Astrocyte (in vitro differentiated cells and primary cell): ENCODE results near the gene KRT26. TPM values are rescaled to one million over a fixed set of nuclear protein-coding genes. Genes with fewer than 3 reads are reported as not detected.
A peak's percentile ranks its signal among the peaks of the same experiment; 100 is the strongest.

Source experiments
- DNase-seq: peaks from one replicate; pipeline ENCODE4 v3.0.0-alpha.2; 2010; ENCODE audit warnings: low read depth
- FAIRE-seq: peaks from 2 replicates; lab custom pipeline; 2011; peaks lifted over from hg19 to GRCh38; lab: Jason Lieb, UNC
- H2AFZ ChIP-seq: 2 replicates; pipeline ENCODE4 v1.6.0; 2012; ENCODE audit warnings: low read depth, low read length, inconsistent platforms
- H3K27ac ChIP-seq: 2 replicates; pipeline ENCODE4 v1.5.1; 2011; ENCODE audit warnings: low read depth, low read length, inconsistent platforms
- H3K27me3 ChIP-seq: 2 replicates; pipeline ENCODE4 v1.6.0; 2011; ENCODE audit warnings: low read length, inconsistent platforms; ENCODE audit not compliant: insufficient read depth
- H3K36me3 ChIP-seq: 2 replicates; pipeline ENCODE4 v1.5.1; 2011; ENCODE audit warnings: low read length, inconsistent platforms; ENCODE audit not compliant: insufficient read depth
- H3K4me1 ChIP-seq: 2 replicates; pipeline ENCODE4 v1.5.1; 2011; ENCODE audit warnings: low read length, inconsistent platforms; ENCODE audit not compliant: insufficient read depth
- H3K4me2 ChIP-seq: 2 replicates; pipeline ENCODE4 v1.6.0; 2012; ENCODE audit warnings: low read length, inconsistent platforms
- H3K4me3 ChIP-seq: 2 replicates; pipeline ENCODE4 v1.5.1; 2011; ENCODE audit warnings: low read depth, mild to moderate bottlenecking, low read length, inconsistent platforms; ENCODE audit not compliant: insufficient read depth
- H3K79me2 ChIP-seq: 2 replicates; pipeline ENCODE4 v1.6.0; 2012; ENCODE audit warnings: mild to moderate bottlenecking, low read length, inconsistent platforms; ENCODE audit not compliant: insufficient read depth
- H3K9ac ChIP-seq: 2 replicates; pipeline ENCODE4 v1.6.0; 2012; ENCODE audit warnings: mild to moderate bottlenecking, low read length, inconsistent platforms
- H3K9me3 ChIP-seq: 2 replicates; pipeline ENCODE4 v1.5.1; 2012; ENCODE audit warnings: low read depth, mild to moderate bottlenecking, low read length, inconsistent platforms; ENCODE audit not compliant: insufficient read depth
- H4K20me1 ChIP-seq: 2 replicates; pipeline ENCODE4 v1.6.0; 2012; ENCODE audit warnings: low read length, inconsistent platforms; ENCODE audit not compliant: insufficient read depth
- H3K27ac Mint-ChIP-seq: one replicate; pipeline ENCODE4 v1.8.0; 2021; ENCODE audit warnings: mild to moderate bottlenecking, mixed read lengths; ENCODE audit not compliant: unreplicated experiment
- H3K27me3 Mint-ChIP-seq: one replicate; pipeline ENCODE4 v1.8.0; 2021; ENCODE audit warnings: low read depth, mixed read lengths; ENCODE audit not compliant: unreplicated experiment
- H3K36me3 Mint-ChIP-seq: one replicate; pipeline ENCODE4 v1.8.0; 2021; ENCODE audit warnings: low read depth, mixed read lengths; ENCODE audit not compliant: unreplicated experiment
- H3K4me1 Mint-ChIP-seq: one replicate; pipeline ENCODE4 v1.8.0; 2021; ENCODE audit warnings: low read depth, mixed read lengths; ENCODE audit not compliant: unreplicated experiment
- H3K4me3 Mint-ChIP-seq: one replicate; pipeline ENCODE4 v1.8.0; 2021; ENCODE audit warnings: mild to moderate bottlenecking, moderate library complexity, mixed read lengths; ENCODE audit not compliant: unreplicated experiment
- H3K9me3 Mint-ChIP-seq: one replicate; pipeline ENCODE4 v1.8.0; 2021; ENCODE audit warnings: mild to moderate bottlenecking, mixed read lengths; ENCODE audit not compliant: unreplicated experiment
- EZH2 ChIP-seq: IDR thresholded peaks from 2 replicates; pipeline ENCODE4 v1.6.1; 2012; ENCODE audit warnings: mild to moderate bottlenecking, low read length, inconsistent platforms; ENCODE audit not compliant: insufficient read depth
- total RNA-seq: library from RNA; stranded (reverse); gene quantifications from 2 replicates; pipeline ENCODE4 v1.2.1, GENCODE V29; 2021
- TF ChIP-seq, protein P1 (sequence below): IDR thresholded peaks from 2 replicates; pipeline ENCODE4 v1.5.1; 2011; ENCODE audit warnings: low read depth, mild to moderate bottlenecking, inconsistent platforms, low read length, moderate library complexity; ENCODE audit not compliant: insufficient read depth

KRT26 gene
- total RNA-seq, 1 donor from 2014 or later = not detected

DNA sequence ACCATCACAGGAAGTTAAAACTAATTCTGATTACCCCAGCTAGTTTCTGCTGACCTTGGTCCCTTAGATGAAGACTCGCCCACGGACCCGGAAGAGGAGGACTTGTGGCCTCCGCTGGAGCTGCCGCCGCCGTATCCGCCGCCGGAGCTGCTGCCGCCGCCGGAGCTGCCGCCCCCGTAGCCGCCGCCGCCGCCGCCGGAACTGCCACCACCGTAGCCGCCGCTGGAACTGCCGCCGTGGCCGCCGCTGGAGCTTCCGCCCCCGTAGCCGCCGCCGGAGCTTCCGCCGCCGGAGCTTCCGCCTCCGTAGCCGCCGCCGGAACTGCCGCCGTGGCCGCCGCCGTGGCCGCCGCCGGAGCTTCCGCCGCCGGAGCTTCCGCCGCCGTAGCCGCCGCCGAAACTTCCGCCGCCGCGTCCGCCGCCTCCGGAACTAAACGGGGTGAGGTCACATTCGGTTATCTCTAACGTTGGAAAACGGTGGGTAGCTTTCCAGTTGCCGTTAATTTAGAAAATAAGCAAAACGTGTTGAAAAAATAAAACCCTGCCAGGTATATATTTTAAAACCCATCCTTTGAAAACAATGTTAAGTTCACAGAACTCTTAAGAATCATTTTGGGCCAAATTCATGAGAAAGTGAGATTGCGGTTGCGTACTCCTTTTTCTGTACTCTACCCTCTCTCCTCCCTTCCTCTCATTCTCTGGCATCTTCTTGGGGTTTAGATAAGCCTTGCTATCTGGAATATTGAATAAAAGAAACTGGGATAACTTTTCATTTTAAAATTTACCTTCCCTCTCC is 46.9 kb upstream of the KRT26 start:
- FAIRE-seq (no peak), DNase-seq (peak; percentile 56)
- peaks cover 13% of the 10 kb centered on the region for H3K36me3 ChIP-seq
- TF ChIP-seq, protein P1, sequence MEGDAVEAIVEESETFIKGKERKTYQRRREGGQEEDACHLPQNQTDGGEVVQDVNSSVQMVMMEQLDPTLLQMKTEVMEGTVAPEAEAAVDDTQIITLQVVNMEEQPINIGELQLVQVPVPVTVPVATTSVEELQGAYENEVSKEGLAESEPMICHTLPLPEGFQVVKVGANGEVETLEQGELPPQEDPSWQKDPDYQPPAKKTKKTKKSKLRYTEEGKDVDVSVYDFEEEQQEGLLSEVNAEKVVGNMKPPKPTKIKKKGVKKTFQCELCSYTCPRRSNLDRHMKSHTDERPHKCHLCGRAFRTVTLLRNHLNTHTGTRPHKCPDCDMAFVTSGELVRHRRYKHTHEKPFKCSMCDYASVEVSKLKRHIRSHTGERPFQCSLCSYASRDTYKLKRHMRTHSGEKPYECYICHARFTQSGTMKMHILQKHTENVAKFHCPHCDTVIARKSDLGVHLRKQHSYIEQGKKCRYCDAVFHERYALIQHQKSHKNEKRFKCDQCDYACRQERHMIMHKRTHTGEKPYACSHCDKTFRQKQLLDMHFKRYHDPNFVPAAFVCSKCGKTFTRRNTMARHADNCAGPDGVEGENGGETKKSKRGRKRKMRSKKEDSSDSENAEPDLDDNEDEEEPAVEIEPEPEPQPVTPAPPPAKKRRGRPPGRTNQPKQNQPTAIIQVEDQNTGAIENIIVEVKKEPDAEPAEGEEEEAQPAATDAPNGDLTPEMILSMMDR = no peak
- TF ChIP-seq EZH2 = no peak
- H3K9me3 Mint-ChIP-seq = no peaks in the 10 kb centered on the region
- peak overlapping the region; percentile 94 for H3K4me3 Mint-ChIP-seq
- H2AFZ ChIP-seq = peak overlapping the region; percentile 43
- peak overlapping the region; percentile 87 for H3K9ac ChIP-seq
- no peaks in the 10 kb centered on the region for H3K27me3 Mint-ChIP-seq
- no peaks in the 10 kb centered on the region for H4K20me1 ChIP-seq
- H3K4me2 ChIP-seq = peak overlapping the region; percentile 87
- H3K4me1 ChIP-seq = peaks cover 7% of the 10 kb centered on the region
- peak overlapping the region; percentile 80 for H3K27ac ChIP-seq
- H3K27me3 ChIP-seq = no peaks in the 10 kb centered on the region
- H3K79me2 ChIP-seq = peaks cover 24% of the 10 kb centered on the region
- H3K4me3 ChIP-seq = peak overlapping the region; percentile 83
- H3K36me3 Mint-ChIP-seq = peaks cover 5% of the 10 kb centered on the region
- H3K27ac Mint-ChIP-seq = peak overlapping the region; percentile 96
- H3K4me1 Mint-ChIP-seq = peaks cover 13% of the 10 kb centered on the region
- H3K9me3 ChIP-seq = no peaks in the 10 kb centered on the region

DNA sequence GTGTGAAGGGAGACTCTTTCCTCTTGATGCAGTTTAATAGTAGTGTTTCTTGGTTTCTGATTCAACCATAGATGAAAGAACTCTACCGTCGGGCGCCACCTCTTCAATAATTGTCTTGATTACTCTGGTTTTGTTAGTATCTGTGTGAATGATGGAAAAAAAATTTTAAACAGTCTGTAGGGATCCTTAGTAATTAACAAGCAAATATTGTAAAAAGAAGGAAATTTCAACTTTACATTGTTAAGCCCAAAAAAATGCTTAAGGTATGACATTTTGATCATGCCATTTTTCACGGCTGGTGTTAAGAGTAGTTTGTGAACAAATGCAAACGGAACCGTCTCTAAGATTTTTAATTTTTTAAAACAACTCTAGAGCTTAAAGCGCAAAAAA is 46.3 kb upstream of the KRT26 start:
- peak overlapping the region; percentile 80 for H3K27ac ChIP-seq
- no peak for TF ChIP-seq EZH2
- TF ChIP-seq, protein P1 = no peak
- FAIRE-seq = no peak
- DNase-seq = no peak
- no peak overlapping the region for H2AFZ ChIP-seq
- H3K4me1 Mint-ChIP-seq = peaks cover 13% of the 10 kb centered on the region
- H3K27me3 ChIP-seq = no peaks in the 10 kb centered on the region
- H3K27me3 Mint-ChIP-seq = no peaks in the 10 kb centered on the region
- peak overlapping the region; percentile 28 for H3K27ac Mint-ChIP-seq
- H3K9ac ChIP-seq = peak overlapping the region; percentile 87
- H3K9me3 ChIP-seq = no peaks in the 10 kb centered on the region
- H3K9me3 Mint-ChIP-seq = no peaks in the 10 kb centered on the region
- H3K36me3 Mint-ChIP-seq = peaks cover 5% of the 10 kb centered on the region
- peak overlapping the region; percentile 92 for H3K4me3 Mint-ChIP-seq
- H3K4me1 ChIP-seq = peaks cover 7% of the 10 kb centered on the region
- peaks cover 13% of the 10 kb centered on the region for H3K36me3 ChIP-seq
- no peaks in the 10 kb centered on the region for H4K20me1 ChIP-seq
- H3K4me3 ChIP-seq = peak overlapping the region; percentile 83
- H3K79me2 ChIP-seq = peaks cover 24% of the 10 kb centered on the region
- peak overlapping the region; percentile 84 for H3K4me2 ChIP-seq
